GM21717 (cell line): ENCODE results near the gene ATP8A2.
"Not testable (repeated sequence)": the region's sequence is repeated elsewhere in the genome, so short reads cannot be mapped to it uniquely, and the experiment has no call there.

Experiments
- ATAC-seq: cut with Tn5 transposase; IDR thresholded peaks from one replicate; pipeline ENCODE4 v1.9.1; 2021; ENCODE audit warnings: mild to moderate bottlenecking, moderate library complexity; ENCODE audit not compliant: unreplicated experiment

The ATP8A2 gene

DNA sequence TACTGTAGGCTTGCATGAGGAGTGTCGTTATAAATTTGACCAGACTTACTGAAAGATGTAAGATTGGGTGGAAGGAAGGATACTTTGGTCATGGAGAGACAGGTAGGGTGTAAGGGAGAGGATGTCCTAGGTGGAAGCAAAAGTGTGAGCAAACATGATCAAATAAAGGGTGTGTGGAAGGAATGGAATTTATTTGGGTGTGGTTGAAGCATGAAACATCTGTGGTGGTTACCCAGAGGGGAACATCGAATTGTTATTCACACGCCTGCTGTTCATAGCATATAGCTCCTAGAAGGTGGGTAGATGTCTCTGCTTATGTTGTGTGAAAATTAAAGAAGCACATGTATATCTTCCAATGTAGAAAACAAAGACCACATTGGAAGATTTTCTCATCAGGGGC, 157.7 kb downstream of the ATP8A2 start:
- ATAC-seq = no peak

DNA sequence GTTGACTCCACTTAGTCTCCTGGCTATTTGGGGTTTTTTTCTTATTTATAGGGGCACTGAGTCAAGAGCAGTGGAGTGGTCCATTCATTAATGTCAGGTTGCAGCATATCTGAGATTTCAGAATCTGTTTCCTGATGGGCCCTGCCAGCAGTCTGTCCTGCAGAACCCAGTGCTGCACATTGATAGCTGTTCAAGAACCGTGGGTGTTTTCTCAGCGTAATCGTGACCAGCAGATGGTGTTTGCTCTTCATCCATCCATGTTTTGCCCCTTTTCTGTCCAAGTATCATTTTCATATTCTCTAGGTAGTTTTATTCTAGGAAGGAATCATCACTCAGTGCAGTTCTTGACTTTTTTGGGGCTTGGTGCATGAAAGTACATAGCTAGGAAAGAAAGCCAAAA, 166.5 kb downstream of the ATP8A2 start:
- no peak for ATAC-seq

DNA sequence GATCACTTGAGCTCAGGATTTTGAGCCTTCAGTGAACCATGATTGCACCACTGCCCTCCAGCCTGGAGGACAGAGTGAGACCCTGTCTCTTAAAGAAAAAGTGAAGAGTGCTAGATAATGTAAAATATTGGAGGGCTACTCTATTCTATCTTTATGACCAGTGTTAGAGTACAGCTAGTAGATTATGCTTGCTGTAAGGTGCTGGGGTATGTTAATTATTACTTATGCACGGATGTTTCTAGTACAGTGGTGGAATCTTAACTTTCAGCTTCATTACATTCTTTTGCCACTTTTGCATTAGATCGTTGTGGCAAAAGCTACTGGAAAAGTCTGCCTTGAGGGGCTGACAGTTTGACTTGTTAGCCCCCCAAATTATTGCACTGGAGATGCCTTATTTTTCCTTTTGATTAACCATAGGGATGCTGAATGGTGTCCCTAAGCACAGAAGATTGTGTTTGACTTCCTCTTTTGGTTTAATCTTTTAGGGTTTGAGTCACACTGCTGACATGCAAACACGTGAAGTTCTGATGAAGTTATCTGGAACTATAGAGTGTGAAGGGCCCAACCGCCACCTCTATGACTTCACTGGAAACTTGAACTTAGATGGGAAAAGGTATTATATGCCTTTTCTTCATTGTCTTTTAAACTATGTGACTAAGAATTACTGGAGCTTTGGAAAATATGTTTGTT, 169.8 kb downstream of the ATP8A2 start:
- ATAC-seq = no peak

DNA sequence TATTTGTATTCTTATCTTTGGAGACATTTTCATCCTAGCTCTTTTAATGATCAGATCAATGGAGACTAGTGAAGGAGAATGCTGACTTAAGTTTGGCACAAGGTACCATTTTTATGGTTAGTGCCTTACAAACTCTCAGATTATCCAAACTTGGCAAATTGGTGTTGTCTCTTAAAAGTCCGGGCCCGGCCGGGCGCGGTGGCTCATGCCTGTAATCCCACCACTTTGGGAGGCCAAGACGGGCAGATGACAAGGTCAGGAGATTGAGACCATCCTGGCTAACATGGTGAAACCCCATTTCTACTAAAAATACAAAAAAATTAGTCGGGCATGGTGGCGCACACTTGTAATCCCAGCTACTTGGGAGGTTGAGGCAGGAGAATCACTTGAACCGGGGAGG, 177.2 kb downstream of the ATP8A2 start:
- not testable (repeated sequence) for ATAC-seq

DNA sequence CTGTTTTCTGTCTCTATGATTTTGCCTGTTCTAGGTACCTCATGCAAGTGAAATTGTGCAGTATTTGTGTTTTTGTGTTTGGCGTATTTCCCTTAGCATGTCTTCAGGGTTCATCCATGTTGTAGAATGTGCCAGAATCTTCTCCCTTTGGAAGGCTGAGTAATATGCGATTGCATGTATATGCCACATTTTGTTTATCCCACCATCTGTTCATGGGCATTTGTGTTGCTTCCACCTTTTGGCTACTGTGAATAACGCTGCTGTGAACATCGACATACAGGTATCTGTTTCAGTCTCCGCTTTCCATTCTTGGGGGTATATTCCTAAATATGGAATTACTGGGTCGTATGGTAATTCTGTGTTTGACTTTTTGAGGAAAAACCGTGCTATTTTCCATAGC, 190.0 kb downstream of the ATP8A2 start:
- ATAC-seq = no peak

DNA sequence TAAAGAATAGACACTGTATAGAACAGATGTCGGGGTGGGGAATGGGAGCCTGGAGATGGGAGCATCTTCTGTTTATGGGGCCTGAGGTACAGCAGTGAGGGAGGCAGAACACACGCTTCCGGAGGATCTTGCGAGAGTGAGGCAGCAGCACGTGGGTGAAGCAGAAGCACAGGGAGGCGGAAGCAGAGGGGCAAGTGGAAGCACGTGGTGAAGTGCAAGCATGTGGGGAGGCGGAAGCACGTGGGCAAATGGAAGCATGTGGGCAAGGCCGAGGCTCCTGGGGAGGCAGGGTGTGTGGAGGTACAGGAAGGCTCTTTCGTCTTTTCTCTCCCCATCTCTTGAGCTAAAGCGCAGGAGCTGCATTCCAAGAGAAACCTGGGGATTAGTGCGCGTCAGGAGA, 198.4 kb downstream of the ATP8A2 start:
- ATAC-seq = no peak

DNA sequence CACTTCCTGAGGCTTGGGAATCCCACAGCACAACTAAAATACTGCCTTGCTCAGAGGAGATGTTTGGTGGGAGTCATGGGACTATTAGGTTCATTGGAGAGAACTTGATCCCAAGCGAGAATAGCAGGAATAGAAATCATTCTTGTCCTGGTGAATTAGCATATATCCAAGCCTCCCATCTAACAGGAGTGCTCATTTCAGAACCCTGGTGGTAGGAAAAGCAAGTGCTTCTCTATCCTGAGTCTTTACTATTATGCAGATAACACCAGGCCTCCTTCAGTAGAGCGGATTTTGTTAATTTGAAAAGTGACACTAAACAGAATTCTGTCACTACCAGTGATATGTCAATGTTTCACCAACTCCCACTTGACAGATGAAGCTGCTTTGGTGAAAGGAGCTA, 199.5 kb downstream of the ATP8A2 start:
- no peak for ATAC-seq

DNA sequence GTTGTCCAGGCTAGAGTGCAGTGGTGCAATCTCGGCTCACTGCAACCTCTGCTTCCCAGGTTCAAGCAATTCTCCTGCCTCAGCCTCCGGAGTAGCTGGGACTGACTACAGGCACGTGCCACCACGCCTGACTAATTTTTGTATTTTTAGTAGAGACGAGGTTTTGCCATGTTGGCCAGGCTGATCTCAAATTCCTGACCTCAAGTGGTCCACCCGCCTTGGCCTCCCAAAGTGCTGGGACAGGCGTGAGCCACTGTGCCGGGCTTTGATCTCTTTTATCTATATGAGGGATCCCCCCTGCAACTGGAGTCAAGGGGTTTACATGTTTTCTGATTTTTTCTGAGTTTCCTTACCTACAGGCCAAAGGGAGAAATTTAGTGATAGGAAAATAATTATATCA, 200.4 kb downstream of the ATP8A2 start:
- not testable (repeated sequence) for ATAC-seq

DNA sequence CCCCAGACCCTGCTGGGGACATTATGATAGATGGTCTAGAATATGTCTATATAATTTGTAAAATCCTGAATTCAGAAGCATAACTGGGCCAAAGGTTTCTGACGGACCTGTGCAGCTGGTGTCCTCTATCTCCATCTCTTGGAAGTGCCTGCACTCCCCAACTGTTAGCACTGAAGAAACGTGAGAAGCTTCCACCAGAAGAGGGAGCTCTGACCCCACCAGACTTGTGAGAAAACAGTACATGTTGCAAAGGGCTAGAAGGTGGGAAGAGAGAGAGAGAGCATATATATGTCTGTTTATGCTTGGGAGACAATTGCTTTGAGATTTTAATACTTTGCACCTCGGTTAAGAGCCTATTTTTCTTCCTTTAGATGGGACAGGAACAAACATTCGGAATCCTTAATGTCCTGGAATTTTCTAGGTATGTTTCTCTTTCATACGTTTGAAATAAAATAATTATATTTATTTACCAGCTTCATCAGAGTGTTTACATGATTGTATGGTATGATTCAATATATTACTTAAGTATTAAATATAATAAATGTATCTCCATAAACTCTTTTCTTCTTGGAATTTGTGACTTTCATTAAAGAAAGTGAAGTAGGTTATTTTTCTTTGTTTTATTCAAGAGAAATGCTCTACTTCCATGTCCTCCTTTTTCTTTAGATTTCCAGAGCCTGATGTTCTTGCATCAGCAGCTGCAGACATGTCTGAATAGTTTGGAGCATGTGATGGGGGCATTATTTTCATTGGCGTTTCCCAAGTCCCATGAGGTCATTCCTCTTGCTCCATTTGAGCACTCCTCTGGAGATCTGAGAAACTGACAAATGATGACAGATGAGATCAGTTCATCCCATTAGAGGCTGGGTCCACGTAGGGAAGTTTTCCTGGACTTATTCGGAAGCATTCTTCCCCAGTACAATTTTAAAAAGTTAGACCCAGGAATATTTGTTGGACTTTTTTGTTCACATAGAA, 202.9 kb downstream of the ATP8A2 start:
- peak; percentile 63 for ATAC-seq

DNA sequence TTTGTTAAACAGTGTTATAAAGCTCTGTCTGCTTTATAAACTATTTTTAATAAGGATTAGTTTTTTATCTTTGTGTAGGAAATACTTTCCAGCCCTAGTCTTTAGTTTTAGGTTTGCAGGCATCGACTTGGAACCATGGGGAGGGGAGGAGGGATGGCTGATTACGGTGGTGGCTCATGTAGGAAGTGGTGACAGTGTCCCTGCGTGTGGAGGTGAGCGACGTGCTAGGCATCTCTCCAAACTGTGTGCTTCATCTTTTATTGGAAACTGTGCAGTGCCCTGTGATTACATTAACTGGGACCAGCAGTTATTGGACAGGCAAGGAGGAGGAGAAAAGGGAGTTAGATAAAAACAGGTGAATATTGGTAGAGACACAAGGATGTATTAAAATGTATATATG, 203.8 kb downstream of the ATP8A2 start:
- ATAC-seq = no peak

DNA sequence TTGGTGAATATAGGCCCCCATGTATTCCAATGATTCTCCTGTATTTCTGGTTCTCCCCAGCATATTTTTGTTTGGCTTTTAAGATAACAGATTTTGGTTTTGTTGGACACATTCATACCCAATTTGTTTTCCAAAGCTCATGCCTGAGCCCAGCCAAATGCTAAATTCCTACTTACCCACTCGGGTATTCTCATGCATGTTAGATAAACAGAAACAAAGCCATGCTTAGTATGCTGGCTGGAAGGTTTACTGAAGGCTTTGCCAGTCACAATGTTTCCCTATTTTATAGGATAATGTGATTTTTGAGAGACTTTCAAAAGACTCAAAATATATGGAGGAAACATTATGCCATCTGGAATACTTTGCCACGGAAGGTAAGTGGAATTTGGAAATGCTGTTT, 206.8 kb downstream of the ATP8A2 start:
- ATAC-seq = no peak

DNA sequence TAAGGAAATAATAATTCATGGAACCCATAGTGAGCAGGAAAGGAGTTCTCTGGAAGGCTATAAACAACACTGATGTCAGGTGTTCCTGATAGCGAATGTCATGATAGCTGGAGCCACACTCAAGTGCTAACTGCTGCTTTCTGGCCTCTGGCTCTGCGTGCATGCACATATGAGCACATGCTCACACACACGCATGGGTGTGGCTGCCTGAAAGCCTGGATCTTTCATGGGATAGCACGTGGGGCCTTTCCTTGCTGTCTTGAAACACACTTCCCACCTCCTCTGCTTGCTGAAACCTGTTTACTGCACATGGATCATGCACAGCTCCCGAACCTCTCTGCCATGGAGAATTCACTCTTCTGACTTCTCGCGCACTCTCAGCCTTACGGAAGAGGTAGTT, 207.4 kb downstream of the ATP8A2 start:
- ATAC-seq = no peak

DNA sequence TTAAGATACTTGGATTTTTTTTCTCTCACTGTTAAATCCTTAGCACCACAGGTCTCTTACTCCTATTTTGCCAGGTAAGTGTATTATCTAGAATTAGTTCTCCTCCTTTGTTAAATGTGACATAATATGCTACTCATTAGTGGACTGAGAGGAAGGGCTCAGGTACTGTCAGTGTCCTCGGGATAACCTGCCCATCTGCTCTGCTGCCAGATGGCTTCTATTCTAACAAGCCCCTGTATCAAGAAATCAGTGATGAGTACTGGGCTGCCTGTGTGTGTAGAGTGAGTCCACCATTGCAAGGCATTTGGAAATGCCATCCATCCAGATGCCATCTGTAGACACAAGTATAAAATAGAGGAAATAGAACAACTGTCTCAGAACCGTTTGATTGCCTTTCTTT, 209.6 kb downstream of the ATP8A2 start:
- no peak for ATAC-seq

DNA sequence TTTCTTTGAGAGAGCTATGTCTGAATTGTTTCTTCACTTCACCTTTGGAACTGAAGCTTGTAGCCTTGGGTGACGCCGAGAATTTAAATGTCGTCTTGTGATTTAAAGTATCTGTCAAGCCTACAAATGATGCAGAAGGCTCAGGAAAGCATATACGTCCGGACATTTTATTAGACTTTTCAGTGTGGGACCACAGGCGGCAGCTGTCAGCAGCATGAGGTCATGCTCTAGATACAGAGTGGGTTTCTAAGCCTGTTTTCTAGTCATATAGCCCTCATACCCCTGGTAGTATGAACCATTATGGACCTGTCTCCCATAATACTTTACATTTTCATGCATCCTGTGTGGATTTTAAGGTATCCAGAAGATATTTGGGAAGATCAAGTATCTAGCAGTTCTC, 212.3 kb downstream of the ATP8A2 start:
- ATAC-seq = no peak

DNA sequence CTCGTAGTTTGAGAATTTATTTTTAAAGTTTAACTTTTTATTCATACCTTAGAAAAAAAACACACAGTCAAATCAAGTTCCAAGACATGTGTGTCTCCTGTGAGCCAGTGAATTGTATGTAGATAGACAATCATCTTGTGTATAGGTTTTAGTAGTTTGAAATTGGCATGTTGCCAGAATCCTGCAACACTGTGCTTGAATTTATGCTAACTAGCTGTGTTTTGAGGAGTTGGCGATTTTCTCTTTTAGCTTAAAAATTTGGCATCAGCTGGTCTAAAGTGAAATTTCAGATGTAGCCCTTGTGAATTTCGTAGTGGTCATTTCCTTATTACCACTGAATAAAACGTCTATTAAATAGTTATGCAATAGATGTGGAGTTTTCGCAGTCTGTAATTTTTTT, 213.2 kb downstream of the ATP8A2 start:
- no peak for ATAC-seq

DNA sequence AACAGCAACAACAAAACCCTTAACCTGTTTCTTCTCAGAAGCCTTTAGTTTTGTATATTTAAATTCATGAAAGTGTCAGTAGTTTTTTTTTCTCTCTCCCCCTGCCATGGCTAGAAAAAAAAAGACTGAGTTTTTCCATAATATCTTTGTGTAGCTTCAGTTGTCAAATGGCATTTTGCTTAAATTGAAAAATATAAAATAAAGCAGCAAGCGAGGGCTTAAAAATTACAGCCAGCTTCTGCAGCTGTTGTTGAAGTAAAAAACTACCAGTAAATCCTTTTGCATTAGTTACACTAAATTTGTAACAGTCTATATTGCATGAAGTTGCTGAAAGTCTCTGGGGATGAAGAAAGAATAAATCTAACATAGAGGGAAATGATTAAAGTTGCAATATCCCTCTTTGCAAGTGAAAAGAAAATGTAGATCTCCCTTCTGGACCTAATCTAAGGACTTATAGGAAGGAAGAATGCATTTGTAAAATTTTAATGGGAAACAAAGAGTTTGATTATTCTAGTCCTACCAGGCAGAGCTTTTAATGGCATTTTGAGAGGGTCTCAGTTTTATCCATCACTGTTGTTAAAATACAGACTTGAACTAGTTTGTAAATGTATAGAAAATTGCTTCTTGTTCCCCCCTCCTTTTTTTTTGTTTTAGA, 215.7 kb downstream of the ATP8A2 start:
- ATAC-seq = no peak

DNA sequence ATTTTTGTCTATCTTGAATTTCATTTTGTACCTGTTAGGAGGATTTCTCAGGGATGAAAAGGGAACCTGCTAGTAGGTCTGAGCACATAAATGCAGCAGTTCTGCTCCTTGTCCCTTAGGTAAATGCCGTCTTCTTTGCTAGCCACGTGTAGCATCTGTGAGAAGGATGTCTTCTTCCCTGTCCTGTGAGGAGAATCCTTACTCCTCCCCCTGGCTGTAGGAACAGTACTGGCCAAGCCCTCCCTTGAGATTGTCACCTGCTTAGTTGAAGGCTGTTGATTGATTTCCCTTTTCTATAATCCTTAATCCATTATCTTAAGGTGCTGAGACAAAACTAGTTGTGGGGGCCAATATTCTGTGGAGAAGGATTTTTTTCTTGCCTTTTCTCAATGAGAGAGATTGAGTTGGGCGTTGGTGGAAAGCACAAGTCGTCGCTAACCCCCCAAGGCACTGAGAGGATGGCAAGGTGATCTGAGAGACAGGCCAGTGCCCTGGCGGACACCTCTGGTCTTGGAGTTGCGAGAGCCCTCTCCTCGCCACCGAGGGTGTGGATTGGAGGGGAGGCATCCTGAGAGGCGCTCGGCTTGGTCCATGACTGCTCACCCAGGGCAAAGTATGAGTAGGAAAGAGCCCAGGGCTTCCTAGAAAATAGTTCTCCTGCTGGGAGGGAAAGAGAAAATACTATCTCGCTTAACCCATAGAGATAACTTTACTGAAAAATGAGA, 216.7 kb downstream of the ATP8A2 start:
- no peak for ATAC-seq

DNA sequence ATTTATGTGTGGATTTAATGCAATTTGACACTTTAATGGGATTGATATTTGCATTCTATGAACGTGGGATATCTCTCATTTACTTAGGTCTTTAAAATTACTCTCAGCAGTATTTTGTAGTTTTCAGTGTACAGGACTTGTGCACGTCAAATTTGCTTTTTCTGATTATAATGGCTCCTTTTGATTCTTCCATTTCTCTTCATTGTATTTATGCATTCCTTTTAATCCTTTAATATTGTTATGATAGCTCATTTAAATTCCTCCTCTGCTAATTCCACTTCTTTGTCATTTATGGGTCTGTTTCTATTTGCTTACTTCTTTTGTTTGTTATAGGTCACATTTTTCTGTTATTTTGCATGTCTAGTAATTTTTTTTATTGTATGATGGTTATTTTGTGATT, 226.6 kb downstream of the ATP8A2 start:
- no peak for ATAC-seq

DNA sequence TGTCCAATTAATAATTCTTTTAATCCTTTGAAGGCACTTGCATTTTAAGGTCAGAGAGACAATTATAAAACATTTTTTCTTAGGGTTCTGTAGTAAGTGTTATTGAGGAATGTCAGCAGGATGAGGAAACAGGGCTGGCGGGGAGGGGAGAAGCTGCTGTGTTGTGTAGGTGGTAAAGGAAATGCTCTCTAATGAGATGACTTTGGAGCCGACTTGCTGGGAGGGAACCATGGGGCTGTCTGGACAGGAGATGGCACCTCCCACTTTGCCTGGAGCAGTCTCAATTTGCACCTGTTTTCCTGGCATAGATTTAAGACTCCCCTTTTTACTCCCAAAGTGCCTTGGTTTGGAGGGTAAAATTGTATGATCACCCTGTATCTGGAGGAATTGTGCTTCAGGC, 230.4 kb downstream of the ATP8A2 start:
- no peak for ATAC-seq

DNA sequence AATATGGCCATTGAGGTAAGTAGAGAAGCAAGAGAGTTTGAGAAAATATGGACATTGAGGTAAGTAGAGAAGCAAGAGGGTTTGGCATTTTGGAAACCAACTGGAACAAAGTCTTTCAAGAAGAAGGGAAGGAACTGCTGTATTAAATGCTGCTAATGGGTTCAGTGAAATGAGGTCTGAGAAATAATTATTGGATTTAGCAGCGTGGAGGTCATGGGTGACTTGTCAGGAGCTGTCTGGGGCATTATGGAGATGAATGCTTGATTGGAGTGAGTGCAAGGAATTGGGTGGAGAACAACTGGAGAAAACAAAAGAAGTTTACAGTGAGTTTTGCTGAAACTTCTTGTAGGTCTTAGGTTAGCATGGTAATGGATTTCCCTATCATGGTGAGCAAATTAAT, 232.3 kb downstream of the ATP8A2 start:
- ATAC-seq = no peak

DNA sequence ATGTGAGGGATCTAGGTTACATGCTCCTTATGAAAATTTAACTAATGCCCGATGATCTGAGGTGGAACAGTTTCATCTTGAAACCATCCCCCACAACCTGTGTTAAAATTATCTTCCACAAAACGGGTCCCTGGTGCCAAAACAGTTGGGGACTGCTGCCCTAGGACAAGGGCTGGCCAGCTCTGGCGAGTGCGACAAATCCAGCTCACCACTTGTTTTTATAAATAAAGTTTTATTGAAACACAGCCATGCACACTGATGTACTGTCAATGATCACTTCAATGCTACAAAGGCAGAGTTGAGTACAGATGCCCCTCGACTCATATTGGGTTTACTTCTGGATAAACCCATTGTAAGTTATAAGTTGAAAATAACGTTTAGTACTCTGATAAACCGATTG, 235.3 kb downstream of the ATP8A2 start:
- no peak for ATAC-seq
